Measurements from ENCODE around the gene FBF1. TPM values are rescaled to one million over a fixed set of nuclear protein-coding genes. Genes with fewer than 3 reads are reported as not detected.

FBF1 gene
- total RNA-seq, 1 experiment from 2014 or later: 8.3 TPM

GRCh38 chr17:75933808-75934207 is 7.0 kb downstream of the FBF1 start:
- Histone ChIP-seq H3K56ac (ENCODE audit: insufficient read length, low read depth, low read length) (no peak overlapping the region), H2AK5ac (ENCODE audit: insufficient read length, low read length) (no peak overlapping the region)
- TF ChIP-seq, protein P1, sequence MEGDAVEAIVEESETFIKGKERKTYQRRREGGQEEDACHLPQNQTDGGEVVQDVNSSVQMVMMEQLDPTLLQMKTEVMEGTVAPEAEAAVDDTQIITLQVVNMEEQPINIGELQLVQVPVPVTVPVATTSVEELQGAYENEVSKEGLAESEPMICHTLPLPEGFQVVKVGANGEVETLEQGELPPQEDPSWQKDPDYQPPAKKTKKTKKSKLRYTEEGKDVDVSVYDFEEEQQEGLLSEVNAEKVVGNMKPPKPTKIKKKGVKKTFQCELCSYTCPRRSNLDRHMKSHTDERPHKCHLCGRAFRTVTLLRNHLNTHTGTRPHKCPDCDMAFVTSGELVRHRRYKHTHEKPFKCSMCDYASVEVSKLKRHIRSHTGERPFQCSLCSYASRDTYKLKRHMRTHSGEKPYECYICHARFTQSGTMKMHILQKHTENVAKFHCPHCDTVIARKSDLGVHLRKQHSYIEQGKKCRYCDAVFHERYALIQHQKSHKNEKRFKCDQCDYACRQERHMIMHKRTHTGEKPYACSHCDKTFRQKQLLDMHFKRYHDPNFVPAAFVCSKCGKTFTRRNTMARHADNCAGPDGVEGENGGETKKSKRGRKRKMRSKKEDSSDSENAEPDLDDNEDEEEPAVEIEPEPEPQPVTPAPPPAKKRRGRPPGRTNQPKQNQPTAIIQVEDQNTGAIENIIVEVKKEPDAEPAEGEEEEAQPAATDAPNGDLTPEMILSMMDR (conservative IDR thresholded peaks at IDR 0.05): no peak

More at GRCh38 chr17:75933808-75934207, 7.0 kb downstream of the FBF1 start:
- no peak overlapping the region for H2BK120ac ChIP-seq (ENCODE audit: low read depth, low read length, poor library complexity, severe bottlenecking)
- H3K9me3 ChIP-seq (ENCODE audit: control insufficient read depth, low read depth, low read length): no peaks in the 10 kb centered on the region
- no peak overlapping the region for H2BK12ac ChIP-seq (ENCODE audit: insufficient read length, low read depth, low read length)
- H3K4me1 ChIP-seq (ENCODE audit: insufficient read depth, low read length): no peaks in the 10 kb centered on the region
- no peak overlapping the region for H2AFZ ChIP-seq (ENCODE audit: low read length)
- H2BK15ac ChIP-seq (ENCODE audit: low read depth, low read length): no peak overlapping the region
- H4K20me1 ChIP-seq (ENCODE audit: control insufficient read depth, insufficient read depth, insufficient read length): no peaks in the 10 kb centered on the region
- WGBS (ENCODE audit: extremely low coverage, insufficient read length, low lambda C conversion rate): no CpG with 5 or more reads among the region's 4 CpGs
- H3K4me1 Mint-ChIP-seq: no peaks in the 10 kb centered on the region
- H3K4me2 ChIP-seq (ENCODE audit: insufficient read depth, insufficient read length, low read length): no peak overlapping the region
- H4K91ac ChIP-seq (ENCODE audit: insufficient read length, low read depth, low read length): no peak overlapping the region
- no peaks in the 10 kb centered on the region for H3K79me1 ChIP-seq (ENCODE audit: insufficient read depth, low read depth, low read length, poor library complexity, severe bottlenecking)
- no peak overlapping the region for H3K27ac Mint-ChIP-seq
- H3T11ph ChIP-seq (ENCODE audit: low read length): no peak overlapping the region
- no peaks in the 10 kb centered on the region for H3K79me2 ChIP-seq (ENCODE audit: insufficient read depth, low read length)
- no peak overlapping the region for H3K4me3 Mint-ChIP-seq
- H3K27me3 ChIP-seq (ENCODE audit: insufficient read depth, low read length): no peaks in the 10 kb centered on the region
- no peak for DNase-seq
- no peak overlapping the region for H3K4ac ChIP-seq (ENCODE audit: low read depth, low read length)
- H3K14ac ChIP-seq (ENCODE audit: insufficient read depth, low read length): no peak overlapping the region
- H3K23ac ChIP-seq (ENCODE audit: insufficient read length, low read depth, low read length): no peak overlapping the region
- no peaks in the 10 kb centered on the region for H3K27me3 Mint-ChIP-seq (ENCODE audit: low read depth)
- peaks cover 3 to 18% (median 8%) of the 10 kb centered on the region in 3 experiments; a peak in 4 of 7 replicates for H3K36me3 Mint-ChIP-seq (ENCODE audit: insufficient read depth in 1 of 3, low read depth in 3 of 3)
- H3K27ac ChIP-seq (ENCODE audit: insufficient read length, low read depth, low read length): no peak overlapping the region
- no peaks in the 10 kb centered on the region for H3K23me2 ChIP-seq (ENCODE audit: insufficient read length, low read depth, low read length, poor library complexity, severe bottlenecking)
- no peak overlapping the region for H4K5ac ChIP-seq (ENCODE audit: insufficient read length, low read depth, low read length)
- H2BK20ac ChIP-seq (ENCODE audit: low read depth, low read length, poor library complexity, severe bottlenecking): no peak overlapping the region
- no peak overlapping the region for H3K9ac ChIP-seq (ENCODE audit: extremely low read depth, insufficient read length, low read length)
- H3K18ac ChIP-seq (ENCODE audit: insufficient read length, low read depth, low read length): no peak overlapping the region
- H4K8ac ChIP-seq (replicated peaks; ENCODE audit: insufficient read length, low read depth, low read length): no peak overlapping the region
- no peaks in the 10 kb centered on the region for H3K9me3 Mint-ChIP-seq
- no peak overlapping the region for H2BK5ac ChIP-seq (ENCODE audit: insufficient read length, low read length)

All from H9 (cell line).